A673 (cell line): ENCODE data around the gene PKP3. TPM values are rescaled to one million over a fixed set of nuclear protein-coding genes. Genes with fewer than 3 reads are reported as not detected.
"Not testable (repeated sequence)": the region's sequence is repeated elsewhere in the genome, so short reads cannot be mapped to it uniquely, and the experiment has no call there.

ENCODE experiments used
- BruUV-seq: library from RNA; stranded (reverse); fragments of 400-500 nt; replicated peaks from 2 replicates; lab custom pipeline; 2021; lab: Mats Ljungman, UMichigan
- CTCF ChIA-PET: fragments of 300-600 bp; sonication (Branson Sonifier 250); formaldehyde crosslinking; loops from one replicate; lab custom pipeline; 2022; ENCODE audit warnings: antibody characterized with exemption; lab: Charles Lee
- POLR2A ChIA-PET: fragments of 300-600 bp; sonication (Branson Sonifier 250); formaldehyde crosslinking; loops from one replicate; lab custom pipeline; 2022; ENCODE audit warnings: antibody characterized with exemption; ENCODE audit not compliant: low non-redundant PET; lab: Charles Lee
- DNase-seq: peaks from one replicate; pipeline ENCODE4 v3.0.0-alpha.2; 2015; ENCODE audit warnings: low spot score
- H3K27ac ChIP-seq: fragments of 200-600 bp; sonication (generic); 2 replicates; pipeline ENCODE4 v1.5.1; 2016; ENCODE audit warnings: mixed run types, low read depth, mild to moderate bottlenecking, mixed read lengths, antibody characterized with exemption, low read length; ENCODE audit not compliant: poor library complexity, severe bottlenecking
- H3K27me3 ChIP-seq: fragments of 200-600 bp; sonication (generic); replicated peaks from 2 replicates; pipeline ENCODE4 v1.6.1; 2017; ENCODE audit warnings: mixed run types, low read depth, mild to moderate bottlenecking, mixed read lengths, antibody characterized with exemption, low read length; ENCODE audit not compliant: insufficient read depth, poor library complexity
- H3K36me3 ChIP-seq: fragments of 200-600 bp; sonication (generic); 2 replicates; pipeline ENCODE4 v1.6.1; 2016; ENCODE audit warnings: mixed run types, mild to moderate bottlenecking, mixed read lengths, antibody characterized with exemption, low read length; ENCODE audit not compliant: insufficient read depth, poor library complexity, severe bottlenecking
- H3K4me1 ChIP-seq: fragments of 200-600 bp; sonication (generic); 2 replicates; pipeline ENCODE4 v1.6.1; 2017; ENCODE audit warnings: mixed run types, mild to moderate bottlenecking, mixed read lengths, antibody characterized with exemption, low read length; ENCODE audit not compliant: insufficient read depth, poor library complexity, severe bottlenecking
- H3K4me3 ChIP-seq: fragments of 200-600 bp; sonication (generic); 2 replicates; pipeline ENCODE4 v1.5.1; 2016; ENCODE audit warnings: low read depth, mixed run types, mild to moderate bottlenecking, mixed read lengths, low read length; ENCODE audit not compliant: poor library complexity, severe bottlenecking
- H3K9me3 ChIP-seq: fragments of 200-600 bp; sonication (generic); 2 replicates; pipeline ENCODE4 v1.6.1; 2016; ENCODE audit warnings: mixed run types, low read depth, mild to moderate bottlenecking, mixed read lengths, antibody characterized with exemption, low read length; ENCODE audit not compliant: poor library complexity, severe bottlenecking
- EZH2 ChIP-seq: fragments of 200-600 bp; sonication (generic); IDR thresholded peaks from 2 replicates; pipeline ENCODE4 v1.6.1; 2017; ENCODE audit warnings: borderline replicate concordance, low read depth, mild to moderate bottlenecking, mixed read lengths, antibody characterized with exemption, low read length; ENCODE audit not compliant: poor library complexity, severe bottlenecking
- intact Hi-C: fragments of 100-400 bp; cut with micrococcal nuclease; formaldehyde crosslinking; loops from one replicate; pipeline ENCODE4 v1.10.0; 2022; ENCODE audit not compliant: unreplicated experiment
- total RNA-seq: library from RNA; stranded (reverse); gene quantifications from 2 replicates; pipeline ENCODE4 v1.2.3, GENCODE V29; 2021
- TF ChIP-seq, protein P1 (sequence below): fragments of 300-800, 200-600 bp; sonication (generic); conservative IDR thresholded peaks from 2 replicates; pipeline ENCODE4 v1.5.1; 2017; ENCODE audit warnings: low read depth, mild to moderate bottlenecking, antibody characterized with exemption, low read length, moderate library complexity, mixed read lengths

The PKP3 gene
- total RNA-seq, 1 experiment from 2014 or later = not detected

DNA sequence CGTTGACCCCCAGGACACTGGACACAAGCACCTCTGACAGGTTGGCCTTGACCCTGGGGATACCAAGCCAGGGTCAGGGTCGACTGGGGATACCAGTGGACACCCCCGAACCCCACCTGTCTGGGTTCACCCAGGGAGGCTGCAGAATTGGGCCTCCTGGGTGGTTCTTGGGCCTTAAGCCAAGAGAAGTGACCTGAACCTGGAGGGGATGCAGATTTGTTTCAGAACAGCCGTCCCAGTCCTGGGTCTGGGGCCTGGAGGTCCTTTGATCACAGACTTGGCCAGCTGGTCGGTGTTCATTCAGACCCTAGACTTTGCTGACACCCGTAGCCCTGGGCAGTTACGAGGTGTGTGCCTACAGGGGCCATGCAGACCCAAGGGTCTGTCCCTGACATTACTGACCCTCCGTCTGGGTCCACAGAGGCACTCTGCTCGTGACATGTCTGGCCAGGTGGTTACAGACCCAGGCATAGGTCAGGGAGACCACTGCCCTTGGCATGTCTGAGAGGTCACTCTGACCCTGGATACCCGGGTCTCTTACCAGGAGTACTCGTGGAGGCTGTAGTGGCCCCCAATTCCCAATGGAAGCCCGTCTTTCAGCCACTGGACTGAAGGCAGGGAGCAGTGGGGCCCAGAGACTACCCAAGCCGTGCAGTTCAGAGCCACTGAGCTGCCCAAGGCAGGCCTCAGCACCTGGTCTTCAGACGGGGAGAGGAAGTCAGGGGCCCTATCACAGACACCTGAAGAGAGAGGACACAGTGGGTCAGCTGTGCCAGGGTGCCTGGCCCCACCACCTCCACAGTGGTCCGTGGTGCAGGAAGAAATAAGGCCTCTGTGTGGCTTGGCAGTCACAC, 14.4 kb downstream of the PKP3 start:
- CTCF ChIA-PET = no interaction called here
- peaks cover 7% of the 10 kb centered on the region for H3K4me1 ChIP-seq
- H3K9me3 ChIP-seq = no peaks in the 10 kb centered on the region
- intact Hi-C loops = no loop called here
- H3K27ac ChIP-seq = no peak overlapping the region
- H3K27me3 ChIP-seq = no peaks in the 10 kb centered on the region
- POLR2A ChIA-PET = no interaction called here
- no peak overlapping the region for H3K4me3 ChIP-seq
- DNase-seq = no peak
- H3K36me3 ChIP-seq = no peaks in the 10 kb centered on the region
- TF ChIP-seq EZH2 = no peak
- TF ChIP-seq, protein P1, sequence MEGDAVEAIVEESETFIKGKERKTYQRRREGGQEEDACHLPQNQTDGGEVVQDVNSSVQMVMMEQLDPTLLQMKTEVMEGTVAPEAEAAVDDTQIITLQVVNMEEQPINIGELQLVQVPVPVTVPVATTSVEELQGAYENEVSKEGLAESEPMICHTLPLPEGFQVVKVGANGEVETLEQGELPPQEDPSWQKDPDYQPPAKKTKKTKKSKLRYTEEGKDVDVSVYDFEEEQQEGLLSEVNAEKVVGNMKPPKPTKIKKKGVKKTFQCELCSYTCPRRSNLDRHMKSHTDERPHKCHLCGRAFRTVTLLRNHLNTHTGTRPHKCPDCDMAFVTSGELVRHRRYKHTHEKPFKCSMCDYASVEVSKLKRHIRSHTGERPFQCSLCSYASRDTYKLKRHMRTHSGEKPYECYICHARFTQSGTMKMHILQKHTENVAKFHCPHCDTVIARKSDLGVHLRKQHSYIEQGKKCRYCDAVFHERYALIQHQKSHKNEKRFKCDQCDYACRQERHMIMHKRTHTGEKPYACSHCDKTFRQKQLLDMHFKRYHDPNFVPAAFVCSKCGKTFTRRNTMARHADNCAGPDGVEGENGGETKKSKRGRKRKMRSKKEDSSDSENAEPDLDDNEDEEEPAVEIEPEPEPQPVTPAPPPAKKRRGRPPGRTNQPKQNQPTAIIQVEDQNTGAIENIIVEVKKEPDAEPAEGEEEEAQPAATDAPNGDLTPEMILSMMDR = no peak
- no TSS peak for BruUV-seq

DNA sequence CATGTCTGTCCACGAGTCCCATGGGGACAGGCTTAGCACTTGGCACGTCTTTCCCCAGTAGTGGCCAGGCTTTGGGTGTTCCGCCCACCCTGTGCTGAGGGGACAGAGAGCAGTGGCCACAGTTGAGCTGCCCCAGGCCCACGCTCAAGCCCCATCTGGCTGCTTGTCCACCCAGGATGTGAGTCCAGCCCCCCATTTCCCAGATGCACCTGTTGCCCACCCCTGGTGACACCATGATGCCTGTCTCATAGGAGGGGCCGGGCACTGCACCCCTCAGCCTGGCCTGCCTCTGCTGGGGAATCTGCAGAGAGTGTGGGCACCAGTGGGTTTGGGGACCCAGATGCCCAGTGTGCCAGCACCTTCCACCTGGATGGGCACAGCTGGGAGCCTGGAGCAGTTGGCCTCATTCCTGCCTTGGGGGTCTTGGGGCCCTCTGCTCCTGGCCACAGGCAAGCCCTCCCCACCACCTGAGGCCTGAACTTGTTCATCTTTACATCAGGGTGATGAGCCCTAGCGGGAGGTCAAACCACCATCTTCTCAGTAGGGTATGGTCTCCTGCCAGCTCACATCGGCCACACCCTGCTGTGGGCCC, 15.1 kb downstream of the PKP3 start:
- POLR2A ChIA-PET = no interaction called here

DNA sequence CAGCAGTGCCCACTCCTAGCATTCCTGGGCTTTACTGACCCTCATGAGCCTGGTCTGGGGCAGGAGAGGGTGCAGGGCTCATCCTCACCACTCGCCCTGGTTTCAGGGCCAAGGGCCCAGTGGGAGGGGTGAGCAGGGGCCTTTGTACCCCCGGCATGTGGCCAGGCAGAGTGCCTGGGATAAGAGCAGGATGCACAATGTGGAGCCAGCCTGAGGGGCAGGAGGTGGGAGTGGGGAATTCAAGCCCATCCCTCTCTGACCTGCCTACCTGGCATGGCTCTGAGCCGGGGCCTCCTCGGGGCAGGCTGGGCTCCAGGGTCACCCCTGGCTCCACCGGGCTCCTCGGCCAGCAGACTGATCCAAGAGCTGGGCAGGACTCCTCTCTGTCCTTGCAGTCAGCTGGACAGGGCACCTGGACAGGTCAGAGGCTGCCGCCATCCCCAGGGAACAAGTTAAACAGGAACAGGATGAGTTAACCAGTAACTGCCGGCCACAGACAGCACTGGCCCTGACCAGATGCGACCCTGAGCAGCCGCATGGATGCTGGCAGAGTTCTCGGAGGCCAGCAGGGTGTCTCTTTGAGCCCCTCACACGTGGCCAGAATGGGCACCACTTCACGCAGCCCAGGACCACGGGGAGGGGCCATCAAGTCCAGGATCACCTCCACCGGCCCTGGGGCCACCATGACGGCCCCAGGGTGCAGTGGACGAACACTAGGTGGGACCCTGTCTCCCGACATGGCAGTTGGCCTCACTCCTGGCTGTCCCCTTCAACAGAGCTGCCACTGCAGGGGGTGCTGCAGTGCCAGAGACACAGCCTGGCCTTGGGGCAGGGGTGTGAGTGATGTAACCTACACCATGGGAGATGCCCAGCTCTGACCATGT, 15.8 kb downstream of the PKP3 start:
- no peak for DNase-seq
- POLR2A ChIA-PET = no interaction called here
- TF ChIP-seq, protein P1 = no peak
- TF ChIP-seq EZH2 = no peak

More for the DNA sequence above, 15.1 kb downstream of the PKP3 start:
- Histone ChIP-seq H3K4me1 (peaks cover 7% of the 10 kb centered on the region), H3K36me3 (no peaks in the 10 kb centered on the region), H3K27me3 (no peaks in the 10 kb centered on the region), H3K27ac (no peak overlapping the region), H3K4me3 (no peak overlapping the region), H3K9me3 (no peaks in the 10 kb centered on the region)
- no TSS peak for BruUV-seq
- CTCF ChIA-PET = no interaction called here
- TF ChIP-seq, protein P1 = no peak
- no peak for TF ChIP-seq EZH2
- intact Hi-C loops = no loop called here
- no peak for DNase-seq

DNA sequence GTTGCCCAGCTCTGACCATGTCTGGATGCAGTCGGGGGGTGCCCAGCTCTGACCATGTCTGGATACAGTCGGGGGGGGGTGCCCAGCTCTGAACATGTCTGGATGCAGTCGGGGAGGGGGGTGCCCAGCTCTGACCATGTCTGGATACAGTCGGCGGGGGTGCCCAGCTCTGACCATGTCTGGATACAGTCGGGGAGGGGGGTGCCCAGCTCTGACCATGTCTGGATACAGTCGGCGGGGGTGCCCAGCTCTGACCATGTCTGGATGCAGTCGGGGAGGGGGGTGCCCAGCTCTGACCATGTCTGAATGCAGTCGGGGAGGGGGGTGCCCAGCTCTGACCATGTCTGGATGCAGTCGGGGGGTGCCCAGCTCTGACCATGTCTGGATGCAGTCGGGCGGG, 16.7 kb downstream of the PKP3 start:
- intact Hi-C loops, BruUV-seq, POLR2A ChIA-PET, H3K27ac ChIP-seq, H3K27me3 ChIP-seq, H3K4me1 ChIP-seq, H3K4me3 ChIP-seq, H3K9me3 ChIP-seq, DNase-seq, H3K36me3 ChIP-seq: not testable (repeated sequence)
- CTCF ChIA-PET = interaction anchor here (0.7 kb wide), 1 partner anchor 12 kb away, joined by 5 read pairs; no protein-coding TSS in a partner anchor

More for the DNA sequence above, 15.8 kb downstream of the PKP3 start:
- Histone ChIP-seq H3K27ac (no peak overlapping the region), H3K4me3 (no peak overlapping the region), H3K36me3 (no peaks in the 10 kb centered on the region), H3K9me3 (no peaks in the 10 kb centered on the region), H3K27me3 (no peaks in the 10 kb centered on the region), H3K4me1 (peaks cover 7% of the 10 kb centered on the region)
- intact Hi-C loops = no loop called here
- no TSS peak for BruUV-seq
- CTCF ChIA-PET = no interaction called here
